Left colon (tissue), 2 donors: ENCODE results near the gene FAM168A. TPM values are rescaled to one million over a fixed set of nuclear protein-coding genes. Genes with fewer than 3 reads are reported as not detected.
"Not testable (repeated sequence)": the region's sequence is repeated elsewhere in the genome, so short reads cannot be mapped to it uniquely, and the experiment has no call there.

Source experiments
- ATAC-seq: fragments of 200-7000 bp; cut with Tn5 transposase; one replicate; pipeline ENCODE4 v1.9.1; 2020; ENCODE audit warnings: mild to moderate bottlenecking, moderate library complexity
- DNase-seq, 2 donors: peaks; one replicate each; pipeline ENCODE4 v3.0.0-alpha.2; 2020
- intact Hi-C, 2 donors: fragments of 100-400 bp; cut with DNase I in 1 of 2; cut with micrococcal nuclease in 1 of 2; formaldehyde crosslinking; loops; one replicate each; pipeline versions ENCODE4 v1.11.2 to v1.14.0; 2022; cut with DNase I, micrococcal nuclease
- total RNA-seq, 2 donors: library from RNA; stranded (reverse); fragmentation: NEBNext Ultra II Directional; extraction: Animal tissue kit (Norgen Biotek cat#: 25700); gene quantifications; one replicate each; pipeline ENCODE4 v1.2.1, GENCODE V29; 2021
- donor health status: DM: no; HTN: no; CAD: no.
- donor health status: DM: yes; HTN: yes; CAD: no.

FAM168A gene
- total RNA-seq, 2 donors from 2014 or later, result 18.8 to 23.3 TPM

- DNase-seq (no peak), ATAC-seq (no peak)
- intact Hi-C loops, result no loop called here
Observed at GRCh38 chr11:73598719-73599379, 937 bp upstream of the FAM168A start.

DNA sequence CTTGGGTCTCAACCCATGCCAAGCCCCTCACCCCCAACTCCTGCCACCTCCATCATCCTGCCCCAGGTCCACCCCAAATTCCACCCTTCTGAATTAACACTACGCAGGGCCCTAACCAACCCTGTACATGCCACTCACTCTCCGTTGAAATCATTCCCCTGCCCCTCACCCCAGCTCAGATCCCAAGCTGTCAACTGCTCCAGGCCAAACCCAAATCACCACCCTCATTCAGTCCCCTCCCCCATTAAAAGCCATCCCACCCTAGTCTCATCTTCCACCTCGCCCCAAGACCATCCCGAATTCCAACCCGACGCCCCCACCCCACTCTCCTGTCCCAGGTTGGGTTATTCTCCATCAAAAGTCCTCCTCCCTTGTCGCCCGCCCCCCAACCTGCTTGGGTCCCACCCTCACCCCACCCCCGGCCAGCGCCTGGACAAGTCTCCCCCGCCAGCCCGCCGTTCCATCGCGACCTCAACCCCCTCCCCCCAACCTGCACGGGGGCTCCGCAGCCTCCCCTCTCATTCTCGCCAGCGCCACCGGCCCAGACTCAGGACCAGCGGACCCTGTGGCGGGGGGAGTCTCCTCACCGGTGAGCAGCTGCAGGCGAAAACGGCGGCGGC lies 466 bp downstream of the FAM168A start:
- intact Hi-C loops, result no loop called here
- DNase-seq, result no peak
- ATAC-seq, result no peak

GRCh38 chr11:73596547-73596946 lies 1.4 kb downstream of the FAM168A start:
- intact Hi-C loops, result no loop called here
- no peak for ATAC-seq
- DNase-seq, result no peak

GRCh38 chr11:73592640-73593039 lies 5.3 kb downstream of the FAM168A start:
- intact Hi-C loops, result no loop called here
- ATAC-seq (no peak), DNase-seq (no peak)

- DNase-seq (no peak), ATAC-seq (no peak)
- intact Hi-C loops, result no loop called here
Observed at GRCh38 chr11:73591743-73592142, 6.2 kb downstream of the FAM168A start.

- ATAC-seq (no peak), DNase-seq (no peak)
- intact Hi-C loops, result no loop called here
Observed at GRCh38 chr11:73590991-73591390, 6.9 kb downstream of the FAM168A start.

DNA sequence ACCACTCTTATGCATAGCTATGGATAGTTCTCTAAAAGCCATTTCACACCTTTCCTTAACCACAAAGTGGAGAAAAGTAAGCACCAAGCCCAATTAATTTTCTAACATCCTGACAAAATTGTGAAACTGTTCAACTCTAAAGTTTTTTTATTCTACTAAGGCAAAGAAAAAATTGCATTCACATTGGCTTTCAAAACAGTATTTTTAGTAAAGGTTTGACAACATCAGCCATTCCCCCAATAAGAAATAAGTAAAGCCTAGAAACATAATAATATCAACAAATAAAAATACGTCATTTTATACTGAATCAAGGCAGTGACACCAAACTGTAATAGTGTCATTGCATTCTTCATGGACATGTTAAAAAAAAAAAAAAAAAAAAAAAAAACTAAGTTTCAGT lies 11.1 kb downstream of the FAM168A start:
- ATAC-seq, result no peak
- intact Hi-C loops, result no loop called here
- no peak for DNase-seq

- DNase-seq (no peak), ATAC-seq (no peak)
- intact Hi-C loops, result no loop called here
Observed at GRCh38 chr11:73585834-73586575, 11.9 kb downstream of the FAM168A start.

DNA sequence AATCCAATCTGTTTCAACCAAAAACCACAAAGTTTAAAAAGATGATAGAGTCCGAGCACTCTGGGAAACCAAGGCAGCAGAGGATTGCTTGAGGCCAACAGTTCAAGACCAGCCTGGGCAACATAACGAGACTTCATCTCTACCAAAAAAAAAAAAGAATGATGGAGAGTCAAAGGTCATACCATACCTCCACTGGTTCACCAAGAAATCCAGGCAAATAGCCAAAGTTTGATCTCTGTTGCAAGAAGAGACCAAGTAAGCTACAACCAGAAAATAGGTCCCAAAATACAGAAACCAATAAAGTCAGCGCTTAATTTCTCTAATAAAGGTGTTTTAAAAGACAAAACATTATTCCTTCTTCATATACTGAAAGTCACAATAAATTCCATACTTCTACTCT lies 13.1 kb downstream of the FAM168A start:
- ATAC-seq (no peak), DNase-seq (no peak)
- intact Hi-C loops, result no loop called here

DNA sequence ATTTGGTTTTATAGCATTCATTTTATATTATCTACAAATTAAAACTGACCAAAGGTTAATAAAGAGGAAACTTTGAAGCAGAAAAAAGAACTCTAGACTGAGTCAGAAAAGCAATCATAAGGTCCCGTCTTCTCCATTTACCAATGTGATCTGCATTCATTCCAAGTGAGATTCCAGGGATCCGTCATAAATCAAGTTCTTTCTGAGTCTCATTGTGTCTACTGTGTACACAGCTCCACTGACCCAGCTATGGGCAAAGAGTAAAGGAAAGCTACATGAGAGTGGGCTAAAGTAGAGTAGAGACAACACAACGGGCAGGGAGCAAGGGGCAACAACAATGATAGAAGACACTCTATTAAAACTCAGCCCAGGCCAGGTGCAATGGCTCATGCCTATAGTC lies 15.3 kb downstream of the FAM168A start:
- DNase-seq, result no peak
- peak; percentile 75 for ATAC-seq

DNA sequence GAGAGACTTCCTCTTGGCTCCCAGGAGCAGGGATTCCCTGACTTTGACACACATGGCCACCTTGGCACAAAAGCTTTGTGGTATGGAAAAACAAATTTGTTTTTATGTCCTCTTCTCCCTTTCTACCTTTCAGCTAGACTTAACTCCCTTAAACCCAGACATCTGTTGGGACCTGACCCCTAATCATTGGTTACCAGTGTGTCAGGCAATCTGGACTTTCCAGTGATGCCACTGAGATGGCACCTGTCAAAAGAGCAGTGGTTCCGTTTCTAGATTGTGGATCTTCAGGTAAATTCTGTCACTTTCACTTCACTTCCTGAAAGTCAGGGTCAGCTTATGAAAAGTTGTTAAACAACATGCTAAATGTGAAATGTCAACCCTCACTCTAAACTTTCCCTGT lies 17.2 kb downstream of the FAM168A start:
- ATAC-seq, DNase-seq, intact Hi-C loops: not testable (repeated sequence)

More for the DNA sequence above, 15.3 kb downstream of the FAM168A start:
- intact Hi-C loops, result no loop called here

DNA sequence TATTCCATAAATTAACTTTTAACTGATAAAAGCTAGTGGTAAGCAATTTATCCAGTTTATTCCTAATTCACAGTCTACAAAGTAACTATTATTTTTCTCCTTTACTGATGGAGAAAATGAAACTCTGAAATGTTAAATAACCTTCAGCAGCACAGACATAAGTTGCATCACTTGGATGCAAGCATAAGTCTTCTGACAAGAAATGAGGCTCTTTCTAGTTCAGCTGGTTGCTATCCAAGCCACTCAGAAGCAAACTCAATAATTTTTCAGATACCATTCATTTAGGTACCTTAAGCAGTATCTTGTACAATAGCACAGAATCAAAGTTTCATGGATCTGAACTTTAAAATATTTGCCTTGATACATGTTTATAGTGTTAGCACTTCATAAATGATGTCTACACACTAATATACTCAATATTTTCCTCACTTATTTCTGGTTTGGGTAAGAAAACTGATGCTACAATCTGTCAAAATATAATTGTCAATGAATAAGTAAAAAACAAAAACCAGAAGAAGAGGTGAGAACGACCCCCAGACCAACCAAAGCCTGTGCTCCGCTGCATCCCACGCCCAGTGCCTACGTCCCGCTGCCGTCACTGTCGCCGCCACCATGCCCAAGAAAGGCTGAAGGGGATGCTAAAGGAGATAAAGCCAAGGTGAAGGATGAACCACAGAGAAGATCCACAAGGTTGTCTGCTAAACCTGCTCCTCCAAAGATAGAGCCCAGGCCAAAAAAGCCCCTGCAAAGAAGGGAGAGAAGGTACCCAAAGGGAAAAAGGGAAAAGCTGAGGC lies 18.1 kb downstream of the FAM168A start:
- no peak for DNase-seq
- no peak for ATAC-seq
- intact Hi-C loops, result no loop called here

GRCh38 chr11:73578592-73579185 lies 19.2 kb downstream of the FAM168A start:
- intact Hi-C loops, result no loop called here
- DNase-seq (no peak), ATAC-seq (no peak)

DNA sequence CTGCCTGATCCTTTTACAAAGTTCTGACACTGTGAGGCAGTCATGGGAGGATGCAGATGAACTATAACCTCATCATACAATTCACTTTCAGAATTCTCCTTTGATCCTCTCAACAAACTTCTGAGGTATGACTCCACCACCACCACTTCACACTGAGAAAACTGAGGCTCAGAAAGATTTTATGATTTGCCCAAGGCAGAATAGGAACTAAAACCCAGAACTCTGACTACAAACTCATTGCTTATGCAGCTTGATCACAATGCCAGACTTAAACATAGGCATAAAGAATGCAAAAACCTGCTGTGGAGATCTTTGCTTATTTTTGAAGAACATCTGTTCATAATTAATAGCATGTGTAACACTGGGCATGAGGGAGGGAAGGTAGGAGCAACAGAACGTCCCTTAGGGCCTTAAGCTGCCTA lies 20.4 kb downstream of the FAM168A start:
- intact Hi-C loops, result no loop called here
- ATAC-seq (no peak), DNase-seq (no peak)

- DNase-seq (no peak), ATAC-seq (no peak)
- intact Hi-C loops, result no loop called here
Observed at GRCh38 chr11:73576185-73576614, 21.7 kb downstream of the FAM168A start.

DNA sequence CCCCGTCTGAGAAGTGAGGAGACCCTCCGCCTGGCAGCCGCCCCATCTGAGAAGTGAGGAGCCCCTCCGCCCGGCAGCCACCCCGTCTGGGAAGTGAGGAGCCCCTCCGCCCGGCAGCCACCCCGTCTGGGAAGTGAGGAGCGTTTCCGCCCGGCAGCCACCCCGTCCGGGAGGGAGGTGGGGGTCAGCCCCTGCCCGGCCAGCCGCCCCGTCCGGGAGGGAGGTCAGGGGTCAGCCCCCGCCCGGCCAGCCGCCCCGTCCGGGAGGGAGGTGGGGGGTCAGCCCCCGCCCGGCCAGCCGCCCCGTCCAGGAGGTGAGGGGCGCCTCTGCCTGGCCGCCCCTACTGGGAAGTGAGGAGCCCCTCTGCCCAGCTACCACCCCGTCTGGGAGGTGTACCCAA lies 25.9 kb downstream of the FAM168A start:
- intact Hi-C loops, ATAC-seq, DNase-seq: not testable (repeated sequence)

DNA sequence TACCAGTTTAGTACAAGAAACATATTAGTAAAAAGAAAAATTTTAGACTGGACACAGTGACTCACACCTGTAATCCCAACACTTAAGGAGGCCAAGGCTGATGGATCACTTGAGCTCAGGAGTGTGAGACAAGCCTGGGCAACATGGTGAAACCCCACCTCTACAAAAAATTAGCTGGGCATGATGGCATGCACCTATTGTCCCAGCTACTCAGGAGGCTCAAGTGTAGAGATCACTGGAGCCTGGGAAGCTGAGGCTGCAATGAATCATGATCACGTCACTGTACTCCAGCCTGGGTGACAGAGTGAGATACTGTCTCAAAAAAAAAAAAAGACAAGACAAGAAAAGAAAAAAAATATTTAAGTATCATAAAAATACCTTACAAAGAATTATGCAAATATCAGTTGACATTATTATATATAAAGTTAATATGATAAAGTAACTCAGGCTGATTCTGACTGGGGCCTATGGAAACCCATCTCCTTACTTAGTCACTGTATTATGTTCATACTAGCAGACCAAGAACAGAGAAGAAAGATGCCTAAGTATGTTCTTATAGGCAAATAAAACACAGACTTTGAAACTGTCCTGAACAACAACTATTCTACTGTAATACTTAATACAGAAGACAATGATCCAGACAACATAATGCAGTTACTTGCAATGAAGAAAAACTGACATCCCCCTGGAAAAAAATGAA lies 27.3 kb downstream of the FAM168A start:
- intact Hi-C loops, result no loop called here
- DNase-seq (no peak), ATAC-seq (no peak)

- ATAC-seq, result no peak
- no peak for DNase-seq
- intact Hi-C loops, result no loop called here
Observed at GRCh38 chr11:73566977-73567755, 30.7 kb downstream of the FAM168A start.
